NCI-H128 (cell line): ENCODE measurements around the gene NELFA.
"Not testable (repeated sequence)": the region's sequence is repeated elsewhere in the genome, so short reads cannot be mapped to it uniquely, and the experiment has no call there.

Experiments
- DNase-seq: peaks from one replicate; lab custom pipeline; 2025; ENCODE audit not compliant: unreplicated experiment; lab: John Stamatoyannopoulos, UW

NELFA gene

DNA sequence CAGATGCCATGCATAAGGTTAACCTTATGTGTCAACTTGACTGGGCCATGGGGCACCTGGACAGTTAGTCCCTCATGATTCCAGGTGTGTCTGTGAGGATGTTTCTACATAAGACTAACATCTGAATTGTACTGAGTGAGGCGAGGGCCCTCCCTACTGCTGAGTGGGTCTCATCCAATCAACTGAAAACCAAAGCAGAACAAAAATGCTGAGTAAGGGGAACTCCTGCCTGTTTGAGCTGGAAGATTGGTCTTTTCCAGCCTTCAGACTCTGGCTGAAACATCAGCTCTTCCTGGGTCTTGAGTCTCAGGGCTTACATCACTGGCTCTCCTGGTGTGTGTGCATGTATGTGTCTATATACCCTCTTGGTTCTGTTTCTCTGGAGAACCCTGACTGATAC, 13.8 kb downstream of the NELFA start:
- DNase-seq = no peak

DNA sequence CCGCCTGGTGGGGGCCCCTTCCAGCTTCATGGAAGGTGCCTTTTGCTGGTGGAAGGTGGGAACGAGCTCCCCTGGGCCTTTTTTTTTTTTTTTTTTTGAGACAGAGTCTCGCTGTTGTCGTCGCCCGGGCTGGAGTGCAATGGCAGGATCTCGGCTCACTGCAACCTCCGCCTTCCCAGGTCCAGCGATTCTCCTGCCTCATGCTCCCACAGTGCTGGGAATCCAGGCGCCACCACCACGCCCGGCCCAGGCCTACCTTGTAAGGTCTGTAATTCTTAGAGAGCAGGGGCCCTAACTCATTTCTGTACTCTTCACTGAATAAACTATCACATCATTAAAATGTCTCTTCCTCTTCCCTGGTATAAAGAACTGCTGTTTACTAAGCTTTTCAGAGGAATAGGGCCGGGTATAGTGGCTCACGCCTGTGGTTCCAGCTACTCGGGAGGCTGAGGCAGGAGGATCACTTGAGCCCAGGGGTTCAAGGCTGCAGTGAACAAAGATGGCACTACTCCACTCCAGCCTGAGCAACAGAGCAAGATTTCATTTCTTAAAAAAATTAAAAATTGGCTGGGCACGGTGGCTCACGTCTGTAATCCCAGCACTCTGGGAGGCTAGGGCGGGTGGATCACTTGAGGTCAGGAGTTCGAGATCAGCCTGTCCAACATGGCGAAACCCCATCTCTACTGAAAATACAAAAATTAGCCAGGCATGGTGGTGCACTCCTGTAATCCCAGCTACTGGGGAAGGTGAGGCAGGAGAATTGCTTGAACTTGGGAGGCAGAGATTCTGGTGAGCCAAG, 14.9 kb downstream of the NELFA start:
- not testable (repeated sequence) for DNase-seq

DNA sequence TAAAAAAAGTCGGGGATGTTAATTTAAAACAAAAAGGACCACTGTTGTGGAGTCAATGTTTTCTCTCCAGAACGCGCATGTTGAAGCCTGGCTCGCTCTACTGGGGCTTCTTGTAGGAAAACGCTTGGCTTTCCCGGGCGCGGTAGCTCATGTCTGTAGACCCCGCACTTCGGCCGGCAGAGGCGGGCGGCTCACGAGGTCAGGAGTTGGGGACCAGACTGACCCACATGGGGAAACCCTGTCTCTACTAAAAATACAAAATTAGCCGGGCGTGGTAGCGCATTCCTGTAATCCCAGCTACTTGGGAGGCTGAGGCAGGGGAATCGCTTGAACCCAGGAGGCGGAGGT, 15.6 kb downstream of the NELFA start:
- DNase-seq = no peak

DNA sequence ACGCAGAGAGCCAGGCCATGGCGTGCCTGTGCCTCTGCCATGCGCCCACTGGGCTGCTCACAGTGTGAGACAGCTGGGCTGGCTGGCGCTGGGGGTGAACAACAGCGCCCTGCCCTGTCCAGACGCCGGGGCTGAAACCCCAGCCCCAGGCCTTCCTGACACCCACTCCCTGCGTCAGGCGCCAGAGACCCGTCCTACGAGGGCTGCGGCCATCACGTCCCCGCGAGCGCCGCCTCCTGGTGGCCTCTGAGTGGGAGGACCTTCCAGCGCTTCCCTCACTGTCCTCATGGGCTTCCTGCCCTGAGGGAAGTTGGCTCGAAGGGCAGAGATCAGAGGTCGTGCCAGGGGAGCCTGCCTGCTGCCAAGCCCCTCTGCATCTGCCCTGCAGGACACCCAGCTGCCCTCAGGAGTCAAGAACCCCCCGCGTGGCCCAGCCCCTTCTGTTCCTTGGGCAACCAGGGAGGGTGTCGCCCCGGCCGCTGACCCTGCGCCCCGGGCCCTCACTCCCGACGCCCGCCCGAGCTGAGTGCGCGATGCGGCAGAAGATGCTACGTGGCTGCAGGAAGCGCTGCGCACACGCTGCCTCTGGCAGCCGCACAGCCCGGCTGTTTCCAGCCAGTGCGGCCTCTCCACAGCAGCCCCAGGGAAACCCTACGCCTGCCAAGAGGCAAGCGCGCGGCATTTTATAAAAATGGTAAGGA, 16.2 kb downstream of the NELFA start:
- no peak for DNase-seq

DNA sequence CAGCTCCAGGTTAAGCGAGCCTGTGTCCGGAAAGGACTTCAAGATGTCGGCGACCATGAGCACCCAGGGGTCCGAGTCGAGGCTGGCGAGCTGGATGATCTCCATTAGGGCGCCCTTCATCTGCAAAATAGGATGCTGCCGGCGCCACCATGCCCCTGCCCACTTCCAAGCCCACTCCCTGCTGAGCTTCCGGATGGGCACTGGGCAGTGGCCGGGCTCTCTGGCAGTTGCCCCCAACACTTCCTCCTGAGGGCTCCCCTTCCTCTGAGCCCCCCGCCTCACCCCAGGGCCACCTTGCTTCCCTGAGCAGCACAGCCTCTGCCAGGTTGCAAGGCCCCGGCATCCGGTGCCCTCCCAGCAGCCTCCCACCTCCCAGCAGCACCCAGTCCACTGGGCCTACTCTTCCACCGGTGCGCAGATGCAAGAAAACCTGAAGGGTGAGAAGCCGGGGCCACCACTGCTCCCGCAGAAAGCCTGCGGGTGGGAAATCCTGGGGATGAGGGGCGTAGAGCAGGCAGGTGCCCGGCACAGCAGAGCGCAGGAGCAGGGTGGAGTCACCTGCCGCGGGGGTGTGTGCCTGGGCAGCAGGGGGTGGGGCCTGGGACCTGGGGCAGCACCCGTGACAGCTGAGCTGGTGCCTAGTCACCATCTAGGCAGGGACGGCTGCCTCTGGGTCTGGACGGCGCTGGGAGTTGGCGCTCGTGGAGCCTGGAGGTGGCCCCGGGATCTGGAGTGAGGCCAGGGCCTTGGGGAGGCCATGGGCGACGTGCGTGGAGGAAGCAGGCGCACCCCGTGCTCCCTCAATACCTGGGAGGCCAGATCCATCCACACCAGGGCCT, 17.0 kb downstream of the NELFA start:
- DNase-seq = no peak

DNA sequence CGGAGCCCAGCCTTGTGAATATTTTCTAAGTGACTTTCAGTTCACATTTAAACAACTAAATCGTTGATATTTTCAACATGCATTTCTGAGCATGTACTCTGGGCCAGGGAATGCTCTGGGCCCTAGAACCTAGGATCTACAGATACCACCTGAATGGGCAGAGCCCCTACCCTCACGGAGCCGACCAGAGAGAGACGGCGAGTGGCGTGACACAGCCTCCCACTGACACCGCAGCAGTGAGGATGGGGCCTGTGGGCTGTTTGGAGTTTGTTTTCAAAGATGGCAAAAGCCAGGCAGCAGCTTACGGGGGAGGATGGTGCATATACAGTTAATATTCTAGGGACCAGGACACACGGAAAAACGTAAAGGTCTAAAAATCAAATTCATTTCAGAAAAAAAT, 17.7 kb downstream of the NELFA start:
- DNase-seq = no peak

DNA sequence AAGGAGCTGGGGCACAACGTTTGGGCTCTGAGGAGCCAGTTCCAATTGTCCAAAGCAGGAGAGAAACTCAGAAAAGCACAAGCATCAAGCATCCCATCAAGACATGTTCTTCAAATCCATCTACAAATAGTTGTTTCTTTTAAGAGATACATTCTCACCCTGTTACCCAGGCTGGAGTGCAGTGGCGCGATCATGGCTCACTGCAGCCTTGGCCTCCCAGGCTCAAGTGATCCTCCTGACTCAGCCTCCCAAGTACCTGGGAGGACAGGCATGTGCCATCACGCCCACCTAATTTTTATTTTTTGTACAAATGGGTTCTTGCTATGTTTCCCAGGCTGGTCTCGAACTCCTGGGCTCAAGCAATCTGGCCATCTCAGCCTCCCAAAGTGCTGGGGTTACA, 18.1 kb downstream of the NELFA start:
- DNase-seq = no peak

DNA sequence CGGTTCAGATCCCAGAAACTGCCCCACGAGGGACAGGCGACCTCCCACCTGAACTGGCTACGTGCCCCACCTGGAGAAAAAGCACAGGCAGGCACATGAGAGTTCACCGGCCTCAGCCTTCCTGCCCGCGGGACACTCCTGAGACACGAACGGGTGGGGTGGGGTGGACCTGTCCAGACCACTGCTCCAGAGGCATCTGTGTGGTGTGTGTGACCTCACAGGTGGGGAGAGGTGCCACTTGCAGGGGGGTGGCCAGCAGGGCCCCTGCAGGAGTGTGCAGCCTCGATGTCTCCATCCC, 18.5 kb downstream of the NELFA start:
- no peak for DNase-seq

DNA sequence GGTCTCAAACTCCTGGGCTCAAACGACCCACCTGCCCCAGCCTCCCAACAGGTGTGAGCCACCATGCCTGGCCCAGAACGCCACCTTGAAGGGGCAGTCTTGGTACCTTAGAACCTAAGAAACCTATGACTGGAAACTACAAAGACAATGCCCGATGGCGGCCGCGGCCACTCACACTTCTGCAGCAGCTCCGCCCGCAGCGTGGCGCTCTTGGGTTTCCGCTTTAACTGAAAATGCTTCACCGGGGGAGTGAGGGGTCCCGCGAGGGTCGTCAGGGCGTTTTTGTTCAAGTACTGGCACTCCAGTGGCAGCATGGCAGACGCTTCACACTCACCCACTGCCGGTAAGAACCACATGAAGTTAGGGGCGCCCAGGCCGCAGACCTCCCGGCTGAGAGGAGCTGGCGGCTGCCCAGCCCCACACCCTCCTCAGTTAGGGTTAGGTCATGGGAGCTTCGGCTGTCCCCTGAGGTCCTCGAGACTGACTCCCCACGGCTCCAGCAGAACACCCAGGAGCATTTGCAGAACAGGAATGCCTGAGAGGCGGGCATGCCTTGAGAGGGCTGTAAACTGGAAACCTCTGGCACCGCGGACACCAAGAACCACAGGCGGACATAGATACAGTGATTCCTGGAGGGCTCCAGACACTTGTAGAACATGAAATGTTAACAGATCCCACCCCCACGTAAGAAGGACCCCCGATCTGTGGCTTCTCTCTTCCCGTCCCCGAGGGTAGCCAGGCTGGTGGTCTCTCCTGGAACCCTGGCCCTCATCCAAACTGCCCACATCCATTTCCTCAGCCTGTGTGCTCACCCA, 19.0 kb downstream of the NELFA start:
- no peak for DNase-seq

DNA sequence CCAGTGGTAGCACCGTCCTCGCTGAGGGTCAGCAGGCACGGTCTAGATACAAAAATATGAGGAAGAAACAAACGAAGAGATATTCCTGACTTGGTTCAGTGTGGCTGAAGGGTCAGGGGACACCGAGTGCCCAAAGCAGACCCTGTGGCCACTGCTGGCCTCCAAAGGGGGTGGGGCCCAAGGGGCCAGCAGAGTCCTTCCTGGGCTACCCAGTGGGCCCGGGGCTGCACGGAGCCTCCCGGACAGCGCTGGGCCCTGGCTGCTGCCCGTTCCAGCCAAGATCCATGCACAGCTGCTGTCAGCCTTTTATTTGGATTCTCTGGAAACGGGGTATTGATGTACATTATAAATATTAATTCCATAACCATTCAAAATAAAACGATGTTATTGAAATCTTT, 20.4 kb downstream of the NELFA start:
- DNase-seq = no peak

DNA sequence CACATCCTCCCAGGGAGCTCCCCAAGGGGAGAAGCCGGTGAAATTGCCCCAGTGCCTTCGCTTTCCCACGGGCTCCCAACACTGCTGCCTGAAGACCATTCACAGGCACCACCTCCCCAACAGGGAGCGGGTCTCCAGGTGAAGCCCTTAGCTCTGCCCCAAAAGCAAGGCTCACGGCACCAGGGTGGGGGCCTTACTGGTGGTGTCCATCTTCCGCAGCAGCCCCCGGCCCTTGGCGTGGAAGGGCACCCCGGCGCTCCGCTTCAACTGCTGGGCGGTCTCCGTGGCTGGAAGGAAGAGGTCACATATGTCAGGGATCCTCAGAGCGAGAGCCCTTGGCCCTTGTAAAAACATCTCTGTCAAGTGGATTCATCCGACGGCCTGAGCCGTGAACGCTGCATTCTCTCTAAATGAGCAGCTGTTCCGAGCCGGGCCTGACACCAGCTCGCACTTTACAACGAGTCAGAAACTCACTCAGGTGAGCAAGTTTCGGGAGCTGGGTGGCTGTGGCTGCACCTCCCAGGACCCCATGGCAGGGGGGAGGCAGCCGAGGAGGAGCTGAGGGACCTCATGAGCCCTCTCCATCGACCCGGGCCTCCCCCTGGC, 20.9 kb downstream of the NELFA start:
- no peak for DNase-seq

DNA sequence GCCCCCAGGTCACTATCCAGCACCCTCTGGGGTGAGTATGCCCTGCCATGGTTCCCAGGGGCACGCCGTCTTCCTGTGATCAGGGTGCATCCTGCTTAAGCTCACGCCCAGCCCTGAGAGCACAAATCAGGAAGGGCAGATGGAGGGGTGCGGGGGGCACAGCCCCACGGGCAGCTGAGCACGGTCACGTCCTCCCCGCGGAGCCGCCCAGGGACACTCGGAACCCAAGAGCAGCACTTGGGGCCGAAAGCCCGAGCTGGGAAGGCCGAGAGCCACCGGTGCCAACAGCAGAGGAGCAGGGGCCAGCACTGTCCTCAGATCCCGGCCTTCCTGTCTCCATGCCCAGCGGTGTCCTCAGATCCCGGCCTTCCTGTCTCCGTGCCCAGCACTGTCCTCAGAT, 21.5 kb downstream of the NELFA start:
- no peak for DNase-seq

DNA sequence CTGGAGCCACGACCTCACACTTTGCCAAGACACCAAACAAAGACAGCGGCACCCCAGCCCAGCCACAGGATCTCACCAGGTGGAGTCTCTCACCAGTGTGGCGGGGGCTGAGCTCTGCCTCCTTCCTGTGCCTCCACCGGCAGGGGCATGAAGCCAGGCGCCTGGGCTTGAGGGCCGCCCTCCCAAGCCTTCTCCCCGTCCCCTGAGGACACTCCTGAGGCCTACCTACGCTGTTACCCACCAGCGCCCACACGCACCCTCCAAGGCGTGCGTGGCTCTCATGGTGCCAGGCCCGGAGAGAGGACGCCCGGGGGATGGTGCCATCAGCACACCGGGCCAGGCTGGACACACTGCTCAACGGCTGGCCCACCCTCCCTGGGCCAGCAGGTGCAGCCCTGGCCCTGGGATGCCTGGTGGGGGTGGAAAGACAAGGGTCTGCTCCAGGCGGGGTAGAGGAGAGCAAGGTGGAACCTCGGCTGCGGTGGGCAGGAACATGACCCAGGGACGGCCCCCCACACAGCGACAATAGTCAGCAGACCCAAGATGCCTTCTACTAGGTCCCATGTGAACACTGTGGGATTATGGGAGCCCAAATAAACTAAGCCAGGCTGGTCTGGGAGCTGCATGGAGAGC, 22.1 kb downstream of the NELFA start:
- DNase-seq = no peak

DNA sequence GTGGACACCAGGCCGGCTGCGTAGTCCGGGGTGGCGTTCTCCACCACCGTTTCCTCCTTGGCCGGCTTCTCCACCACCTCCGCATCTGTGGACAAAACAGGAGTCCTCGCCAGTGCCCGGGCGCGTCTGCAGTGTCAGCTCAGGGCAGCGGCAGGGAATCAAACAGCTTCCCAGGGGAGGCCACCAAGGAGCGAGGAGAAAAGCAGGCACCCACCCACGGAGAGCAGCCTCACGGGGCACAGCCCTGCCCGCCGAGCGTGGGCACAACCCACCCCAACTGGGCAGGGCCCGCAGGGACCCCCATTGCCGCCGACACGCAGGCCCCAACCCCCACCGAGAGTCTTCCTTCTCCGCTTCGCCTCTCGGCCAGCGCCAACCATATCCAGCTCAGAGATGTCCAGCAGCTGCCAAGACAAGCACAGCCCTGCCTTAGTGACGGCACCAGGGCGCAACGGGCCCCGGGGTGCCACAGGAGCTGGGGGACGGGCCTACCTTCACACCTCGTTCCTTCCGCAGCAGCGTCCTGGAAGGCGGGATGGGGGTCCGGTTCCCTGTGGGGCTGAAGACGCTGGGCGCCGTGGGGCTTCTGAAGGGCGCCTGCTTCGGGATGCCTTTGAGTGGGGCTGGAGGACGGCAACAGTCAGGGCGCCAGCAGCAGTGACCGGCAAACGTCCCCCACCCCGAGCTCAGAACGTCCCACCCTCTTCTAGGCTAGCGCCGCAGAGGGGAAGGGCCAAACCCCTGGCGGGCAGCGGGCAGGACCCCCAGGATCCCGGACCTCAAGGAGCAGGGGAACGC, 22.8 kb downstream of the NELFA start:
- no peak for DNase-seq

DNA sequence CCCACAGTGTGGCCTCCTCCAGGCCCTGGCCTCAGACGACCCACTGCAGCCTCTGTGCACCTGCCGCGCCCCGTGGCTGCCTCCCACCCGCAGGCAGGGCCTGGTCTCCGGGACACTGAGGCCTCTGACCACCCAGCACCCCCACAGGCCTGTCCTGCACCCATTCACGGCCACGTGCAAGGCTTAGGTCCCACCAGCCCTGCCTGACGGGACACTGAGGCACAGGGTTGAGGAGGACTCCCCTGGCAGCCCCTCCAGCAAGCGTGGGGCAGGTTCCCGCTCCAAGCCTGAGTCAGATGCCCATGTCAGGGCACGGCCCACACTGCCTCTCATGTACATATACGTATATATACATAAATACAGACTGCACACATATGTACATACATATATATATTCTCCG, 23.5 kb downstream of the NELFA start:
- no peak for DNase-seq

DNA sequence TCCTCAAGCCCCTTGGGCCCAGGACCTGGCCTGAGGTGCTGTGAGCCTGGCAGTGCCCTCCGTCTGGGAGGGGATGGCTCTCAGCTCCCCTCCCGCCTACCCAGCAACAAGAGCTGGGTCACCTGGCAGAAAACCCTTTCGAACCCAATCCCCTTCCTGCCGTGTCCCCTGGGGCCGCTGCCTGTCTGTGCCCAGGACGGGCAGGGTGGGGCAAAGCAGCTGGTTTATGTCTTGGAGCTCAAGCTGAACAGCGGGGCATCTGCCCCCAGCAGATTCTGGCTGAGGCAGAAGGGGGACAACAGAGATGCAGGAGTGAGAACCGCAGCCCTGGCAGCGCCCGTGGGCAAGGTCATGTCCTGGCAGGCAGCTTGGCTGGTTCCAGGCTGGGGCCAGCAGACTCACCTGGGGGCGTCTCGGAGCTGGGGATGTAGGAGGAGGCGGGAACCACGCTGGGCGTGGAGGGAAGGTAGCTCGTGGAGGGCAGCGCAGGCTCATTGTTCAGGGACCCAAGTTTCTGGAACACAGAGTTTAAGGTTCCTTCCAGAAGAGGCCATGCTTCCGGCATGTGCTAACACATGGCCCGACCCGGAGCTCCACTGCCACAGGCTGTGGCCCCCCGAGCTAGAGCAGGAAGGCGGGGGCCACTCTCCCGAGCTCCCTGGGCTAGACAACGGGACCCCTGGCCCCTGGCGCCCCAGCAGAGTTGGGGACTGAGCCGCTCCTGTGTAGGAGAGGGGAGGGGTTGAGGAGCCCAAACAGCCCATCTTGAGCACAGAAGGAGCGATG, 24.2 kb downstream of the NELFA start:
- DNase-seq = no peak

DNA sequence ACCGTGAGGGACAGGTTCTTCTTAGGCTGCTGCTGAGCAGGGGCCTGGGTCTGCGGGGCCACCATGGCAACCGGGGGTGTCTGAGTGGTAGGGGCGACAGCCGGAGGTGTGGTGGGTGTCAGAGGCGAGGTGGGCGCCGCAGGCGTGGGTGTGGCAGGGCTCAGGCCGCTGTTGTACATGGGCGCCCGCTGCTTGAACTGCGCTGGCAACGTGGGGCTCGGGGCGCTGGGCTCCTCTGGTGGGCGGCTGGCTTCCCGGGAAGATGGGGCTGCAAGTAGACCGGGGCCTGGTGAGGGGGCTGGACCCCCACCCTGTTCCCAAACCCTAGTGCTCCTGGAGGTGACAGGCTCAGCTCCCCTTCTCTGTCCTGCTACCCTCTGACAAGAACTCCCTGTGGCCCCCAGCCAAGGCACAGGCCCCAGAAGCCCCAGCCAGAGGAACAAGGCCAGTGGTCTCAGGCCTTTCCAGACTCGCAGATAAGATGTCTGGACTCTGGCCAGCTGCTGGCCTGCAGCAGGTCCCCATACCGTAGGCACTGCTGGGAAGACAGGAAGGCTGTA, 24.8 kb downstream of the NELFA start:
- no peak for DNase-seq

DNA sequence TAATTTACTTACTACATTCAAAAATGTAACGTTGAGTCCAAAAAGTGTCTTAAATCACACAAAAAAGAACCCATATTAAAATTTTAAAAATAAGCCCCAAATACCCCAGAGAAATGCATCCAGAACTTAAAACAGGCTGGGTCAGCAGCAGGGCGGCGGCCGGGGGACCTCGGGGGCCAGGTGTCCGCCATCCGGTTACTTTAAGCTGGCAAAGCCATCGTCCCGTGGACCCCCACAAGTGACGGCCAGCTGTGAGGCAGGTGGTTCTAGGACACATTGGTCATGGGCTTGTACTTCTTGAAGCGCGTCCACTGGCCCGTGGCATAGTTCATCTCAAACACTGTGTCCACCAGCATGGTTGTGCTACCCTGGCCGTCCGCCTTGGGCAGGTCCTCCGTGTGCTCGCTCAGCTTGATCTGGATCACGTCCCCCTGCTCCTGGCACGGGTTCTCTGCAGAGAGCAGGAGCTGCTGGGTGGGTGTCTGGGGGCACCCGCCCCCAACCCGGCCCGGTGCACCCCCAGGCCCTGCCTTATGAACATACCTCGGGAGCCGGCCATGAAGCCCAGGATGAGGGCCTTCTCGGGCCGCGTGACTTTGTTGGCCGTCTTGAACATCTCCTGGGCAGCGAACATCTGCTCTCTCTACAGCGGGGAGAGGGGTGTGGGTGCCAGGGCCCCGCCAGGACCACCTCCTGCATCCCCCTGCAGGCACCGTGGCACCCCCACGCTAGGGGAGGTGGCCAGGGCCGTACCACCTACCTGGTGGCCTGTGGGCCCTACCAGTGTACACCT, 25.5 kb downstream of the NELFA start:
- DNase-seq = no peak
